Upper lobe of left lung (tissue), 4 donors: Measurements from ENCODE around the gene SMARCB1.

ENCODE experiments used
- CTCF ChIP-seq, 6 experiments: fragments of 450-650 bp in 4 of 6; fragments of 200-600 bp in 2 of 6; sonication (generic) in 2 of 6; IDR thresholded peaks; one replicate each; pipeline ENCODE4 v1.5.1; 2016 to 2019; ENCODE audit warnings: antibody characterized with exemption in 6 of 6
- POLR2A ChIP-seq, 4 donors: fragments of 450-650 bp; IDR thresholded peaks; one replicate each; pipeline ENCODE4 v1.5.1; 2016 to 2017; ENCODE audit warnings: antibody characterized with exemption in 4 of 4, mild to moderate bottlenecking in 2 of 4
- POLR2AphosphoS5 ChIP-seq, 2 donors: sonication (generic); formaldehyde crosslinking; IDR thresholded peaks; one replicate each; pipeline ENCODE4 v1.5.1; 2017; ENCODE audit warnings: antibody characterized with exemption in 2 of 2

- TF ChIP-seq CTCF (IDR thresholded peaks at IDR 0.05) (no peak), POLR2AphosphoS5 (IDR thresholded peaks at IDR 0.05) (no peak), POLR2A (IDR thresholded peaks at IDR 0.05) (no peak)
These were observed 19.5 kb upstream of the SMARCB1 start for GRCh38 chr22:23767303-23767672.
